Measurements from ENCODE around the gene HYOU1.

Gene HYOU1

DNA sequence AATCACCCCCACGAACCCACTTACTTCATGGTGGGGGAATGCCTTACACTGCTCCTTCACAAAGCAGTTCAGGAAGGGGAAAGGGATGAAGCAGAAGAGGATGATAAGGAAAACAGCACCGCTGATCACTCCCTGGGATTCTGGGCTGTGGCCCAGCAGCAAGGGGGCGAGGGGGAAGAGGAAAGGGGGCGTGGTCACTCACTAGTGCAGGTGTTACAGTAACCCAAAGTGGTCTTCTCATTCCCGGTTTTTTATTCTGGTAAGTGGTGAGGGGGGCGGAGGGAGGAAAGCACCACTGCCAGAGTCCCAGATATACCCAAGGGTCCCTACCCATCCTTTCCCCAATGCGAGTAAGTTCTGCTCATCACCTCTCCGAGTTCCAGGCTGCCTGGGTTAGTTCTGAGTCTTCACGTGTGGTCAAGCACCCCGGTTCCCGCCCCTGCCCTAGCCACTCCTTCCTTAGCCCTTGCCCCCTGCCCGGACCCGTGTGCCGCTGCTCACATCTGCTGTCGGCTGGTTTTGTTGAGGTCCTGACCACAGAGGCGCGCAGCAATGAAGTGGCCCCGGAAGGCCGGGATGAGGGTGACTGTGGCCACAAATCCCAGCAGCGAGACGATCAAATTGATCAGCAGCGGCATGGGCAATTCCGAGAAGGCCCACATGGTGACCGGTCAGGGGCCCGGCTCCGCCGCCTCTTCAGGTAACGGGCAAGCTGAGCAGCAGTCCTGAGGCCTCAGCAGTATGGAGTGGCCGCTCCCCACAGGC is 44.2 kb upstream of the HYOU1 start:
- H3K27me3 ChIP-seq (ENCODE audit: insufficient read depth, low read length, poor library complexity) = no peaks in the 10 kb centered on the region
- H3K36me3 ChIP-seq (ENCODE audit: insufficient read depth, low read length) = peaks cover 33% of the 10 kb centered on the region
- ATAC-seq (ENCODE audit: insufficient read depth, low read depth) (peak; percentile 13), DNase-seq (peak; percentile 40)
- peak overlapping the region; percentile 71 to 77 for H3K4me3 ChIP-seq (ENCODE audit: low read depth in 1 of 2, low read length in 2 of 2)
- H4K20me1 ChIP-seq (ENCODE audit: insufficient read depth, low read length) = no peaks in the 10 kb centered on the region
- H2AFZ ChIP-seq (ENCODE audit: low read depth, low read length) = peak overlapping the region; percentile 83
- no peaks in the 10 kb centered on the region for H3K9me3 ChIP-seq (ENCODE audit: insufficient read depth, low read length, severe bottlenecking)
- H3K27ac ChIP-seq (ENCODE audit: low read length) = peak overlapping the region; percentile 90
- H3K4me1 ChIP-seq (ENCODE audit: insufficient read depth, low read length) = peaks cover 46% of the 10 kb centered on the region
- H3K4me2 ChIP-seq (ENCODE audit: insufficient read depth, low read length) = peak overlapping the region; percentile 90
- H3K9ac ChIP-seq (ENCODE audit: low read depth, low read length) = peak overlapping the region; percentile 78
- H3K79me2 ChIP-seq (ENCODE audit: insufficient read depth, low read length) = peaks cover 34% of the 10 kb centered on the region
- TF ChIP-seq, protein P1, sequence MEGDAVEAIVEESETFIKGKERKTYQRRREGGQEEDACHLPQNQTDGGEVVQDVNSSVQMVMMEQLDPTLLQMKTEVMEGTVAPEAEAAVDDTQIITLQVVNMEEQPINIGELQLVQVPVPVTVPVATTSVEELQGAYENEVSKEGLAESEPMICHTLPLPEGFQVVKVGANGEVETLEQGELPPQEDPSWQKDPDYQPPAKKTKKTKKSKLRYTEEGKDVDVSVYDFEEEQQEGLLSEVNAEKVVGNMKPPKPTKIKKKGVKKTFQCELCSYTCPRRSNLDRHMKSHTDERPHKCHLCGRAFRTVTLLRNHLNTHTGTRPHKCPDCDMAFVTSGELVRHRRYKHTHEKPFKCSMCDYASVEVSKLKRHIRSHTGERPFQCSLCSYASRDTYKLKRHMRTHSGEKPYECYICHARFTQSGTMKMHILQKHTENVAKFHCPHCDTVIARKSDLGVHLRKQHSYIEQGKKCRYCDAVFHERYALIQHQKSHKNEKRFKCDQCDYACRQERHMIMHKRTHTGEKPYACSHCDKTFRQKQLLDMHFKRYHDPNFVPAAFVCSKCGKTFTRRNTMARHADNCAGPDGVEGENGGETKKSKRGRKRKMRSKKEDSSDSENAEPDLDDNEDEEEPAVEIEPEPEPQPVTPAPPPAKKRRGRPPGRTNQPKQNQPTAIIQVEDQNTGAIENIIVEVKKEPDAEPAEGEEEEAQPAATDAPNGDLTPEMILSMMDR (IDR thresholded peaks at IDR 0.05; ENCODE audit: borderline replicate concordance, extremely low read depth, low read length, poor library complexity, severe bottlenecking) = peak; percentile 14
- TF ChIP-seq EZH2 (IDR thresholded peaks at IDR 0.05; ENCODE audit: borderline replicate concordance, low read depth, low read length, severe bottlenecking) = no peak

DNA sequence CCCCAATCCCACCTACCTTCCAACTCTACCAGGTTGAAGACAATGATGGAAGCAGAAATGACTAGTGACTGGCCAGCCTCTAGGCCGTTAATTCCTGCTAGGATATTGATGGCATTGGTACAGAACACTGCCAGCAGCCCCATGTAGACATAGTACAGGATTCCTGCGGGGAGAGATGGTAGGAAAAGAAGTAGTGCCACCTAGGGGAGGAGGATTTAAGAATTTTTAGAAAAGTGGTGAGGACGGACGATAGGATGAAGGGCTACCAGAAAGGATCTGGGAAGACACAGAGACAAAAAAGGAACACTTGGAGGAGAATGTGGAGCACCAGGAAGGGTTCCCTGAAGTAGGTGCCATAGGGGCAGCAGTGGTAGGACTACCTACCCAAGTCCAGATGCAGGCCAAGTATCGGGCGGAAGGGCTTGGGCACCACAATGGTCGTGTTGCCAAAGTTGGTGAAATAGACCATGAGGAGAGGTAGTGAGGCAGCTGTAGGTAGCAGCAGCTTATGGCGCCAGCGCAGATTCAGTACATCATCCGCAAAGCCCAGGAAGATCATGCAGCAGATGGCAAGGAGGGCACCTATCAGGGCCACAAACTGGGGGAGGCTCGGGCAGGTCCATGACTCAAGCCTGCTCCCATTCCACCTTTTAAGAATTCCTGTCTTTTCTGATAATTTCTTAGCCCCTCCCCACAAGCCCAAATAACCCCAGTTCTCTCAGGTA is 43.4 kb upstream of the HYOU1 start:
- peak overlapping the region; percentile 90 for H3K4me2 ChIP-seq (ENCODE audit: insufficient read depth, low read length)
- peaks cover 34% of the 10 kb centered on the region for H3K36me3 ChIP-seq (ENCODE audit: insufficient read depth, low read length)
- peaks cover 47% of the 10 kb centered on the region for H3K4me1 ChIP-seq (ENCODE audit: insufficient read depth, low read length)
- no peaks in the 10 kb centered on the region for H3K27me3 ChIP-seq (ENCODE audit: insufficient read depth, low read length, poor library complexity)
- no peak overlapping the region for H2AFZ ChIP-seq (ENCODE audit: low read depth, low read length)
- DNase-seq = no peak
- H3K79me2 ChIP-seq (ENCODE audit: insufficient read depth, low read length) = peaks cover 38% of the 10 kb centered on the region
- H3K4me3 ChIP-seq (ENCODE audit: low read depth in 1 of 2, low read length in 2 of 2) = peak overlapping the region; percentile 71 to 77; a peak in 3 of 4 replicates
- no peak for TF ChIP-seq EZH2 (IDR thresholded peaks at IDR 0.05; ENCODE audit: borderline replicate concordance, low read depth, low read length, severe bottlenecking)
- TF ChIP-seq, protein P1 (IDR thresholded peaks at IDR 0.05; ENCODE audit: borderline replicate concordance, extremely low read depth, low read length, poor library complexity, severe bottlenecking) = peak; percentile 58
- ATAC-seq (ENCODE audit: insufficient read depth, low read depth) = no peak
- H3K9me3 ChIP-seq (ENCODE audit: insufficient read depth, low read length, severe bottlenecking) = no peaks in the 10 kb centered on the region
- peak overlapping the region; percentile 90 for H3K27ac ChIP-seq (ENCODE audit: low read length)
- peak overlapping the region; percentile 78 for H3K9ac ChIP-seq (ENCODE audit: low read depth, low read length)
- no peaks in the 10 kb centered on the region for H4K20me1 ChIP-seq (ENCODE audit: insufficient read depth, low read length)

DNA sequence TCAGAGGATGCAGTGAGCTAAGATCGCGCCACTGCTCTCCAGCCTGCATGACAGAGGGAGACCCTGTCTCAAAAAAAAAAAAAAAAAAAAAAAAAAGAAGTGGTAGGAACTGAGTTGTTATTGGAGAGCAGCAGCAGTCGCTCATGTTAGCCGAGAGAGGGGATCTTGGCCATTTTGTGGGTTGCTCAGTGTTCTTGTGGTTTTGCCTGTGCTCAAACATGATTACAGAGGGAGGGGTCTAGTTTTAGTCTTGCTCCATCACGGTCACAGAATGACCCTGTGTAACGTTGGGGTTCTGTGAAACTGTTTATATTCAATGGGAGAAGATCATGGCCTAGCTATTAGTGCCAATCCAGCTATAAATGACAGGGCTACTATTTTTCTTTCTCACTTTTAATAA is 42.7 kb upstream of the HYOU1 start:
- H3K9me3 ChIP-seq (ENCODE audit: insufficient read depth, low read length, severe bottlenecking) = no peaks in the 10 kb centered on the region
- 0 out of 4 replicates have a peak overlapping the region, but pooled peaks of 1 of the 2 experiments have one; percentile 77 for H3K4me3 ChIP-seq (ENCODE audit: low read depth in 1 of 2, low read length in 2 of 2)
- TF ChIP-seq EZH2 (IDR thresholded peaks at IDR 0.05; ENCODE audit: borderline replicate concordance, low read depth, low read length, severe bottlenecking) = no peak
- TF ChIP-seq, protein P1 (IDR thresholded peaks at IDR 0.05; ENCODE audit: borderline replicate concordance, extremely low read depth, low read length, poor library complexity, severe bottlenecking) = no peak
- peaks cover 39% of the 10 kb centered on the region for H3K36me3 ChIP-seq (ENCODE audit: insufficient read depth, low read length)
- H3K27ac ChIP-seq (ENCODE audit: low read length) = no peak overlapping the region
- H3K79me2 ChIP-seq (ENCODE audit: insufficient read depth, low read length) = peaks cover 43% of the 10 kb centered on the region
- H2AFZ ChIP-seq (ENCODE audit: low read depth, low read length) = no peak overlapping the region
- H3K4me1 ChIP-seq (ENCODE audit: insufficient read depth, low read length) = peaks cover 47% of the 10 kb centered on the region
- peak overlapping the region; percentile 78; the same call in 1 of the 2 replicates for H3K9ac ChIP-seq (ENCODE audit: low read depth, low read length)
- no peaks in the 10 kb centered on the region for H3K27me3 ChIP-seq (ENCODE audit: insufficient read depth, low read length, poor library complexity)
- peaks cover 5% of the 10 kb centered on the region for H4K20me1 ChIP-seq (ENCODE audit: insufficient read depth, low read length)
- no peak for ATAC-seq (ENCODE audit: insufficient read depth, low read depth)
- H3K4me2 ChIP-seq (ENCODE audit: insufficient read depth, low read length) = peak overlapping the region; percentile 90
- no peak for DNase-seq

All from DND-41 (cell line).